NCI-H1105 (cell line): ENCODE results near the gene OSGEP.
"Not testable (repeated sequence)": the region's sequence is repeated elsewhere in the genome, so short reads cannot be mapped to it uniquely, and the experiment has no call there.

Source experiments
- DNase-seq: peaks from one replicate; lab custom pipeline; 2025; lab: John Stamatoyannopoulos, UW

OSGEP gene

DNA sequence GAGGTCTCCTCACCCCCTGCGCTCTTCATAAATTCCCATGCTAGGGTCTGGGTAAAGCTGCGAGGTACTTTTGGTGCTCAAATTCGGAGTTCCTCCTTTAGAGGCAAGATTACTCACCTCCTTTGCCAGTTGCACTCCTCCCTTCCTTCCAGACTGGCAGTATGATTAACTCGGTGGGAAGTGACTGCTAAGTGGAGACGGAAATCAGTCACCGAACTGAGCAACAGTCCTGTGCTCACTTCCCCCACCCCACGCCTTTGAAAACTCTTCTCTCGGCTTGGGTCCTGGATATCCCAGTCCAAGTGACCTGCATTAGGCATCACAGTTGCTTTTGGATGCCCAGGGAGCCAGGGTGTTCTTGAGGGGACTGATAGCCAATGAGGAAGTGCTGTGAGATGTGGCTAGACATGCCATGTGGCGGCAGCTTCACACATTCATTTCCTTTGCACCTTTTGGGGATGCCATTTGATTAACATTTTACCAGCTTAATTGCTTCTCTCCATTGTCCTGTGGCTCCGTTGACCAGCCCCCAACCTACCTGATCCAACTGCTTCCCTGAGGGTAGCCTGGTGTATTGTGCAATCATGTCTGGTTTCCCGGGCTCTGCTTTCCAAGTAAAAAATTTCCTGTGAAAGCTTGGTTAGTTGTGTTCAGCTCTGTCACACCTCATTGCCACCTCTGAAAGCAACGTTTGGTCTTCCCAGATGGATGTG is 15.4 kb upstream of the OSGEP start:
- peak; percentile 16 for DNase-seq

- DNase-seq: peak; percentile 93
Observed at GRCh38 chr14:20469242-20469889, 14.8 kb upstream of the OSGEP start, which contains the start of gene PNP. TSS of gene PNP (plus strand) at chr14:20469406. CDS start at chr14:20469525, 119 bp downstream.

DNA sequence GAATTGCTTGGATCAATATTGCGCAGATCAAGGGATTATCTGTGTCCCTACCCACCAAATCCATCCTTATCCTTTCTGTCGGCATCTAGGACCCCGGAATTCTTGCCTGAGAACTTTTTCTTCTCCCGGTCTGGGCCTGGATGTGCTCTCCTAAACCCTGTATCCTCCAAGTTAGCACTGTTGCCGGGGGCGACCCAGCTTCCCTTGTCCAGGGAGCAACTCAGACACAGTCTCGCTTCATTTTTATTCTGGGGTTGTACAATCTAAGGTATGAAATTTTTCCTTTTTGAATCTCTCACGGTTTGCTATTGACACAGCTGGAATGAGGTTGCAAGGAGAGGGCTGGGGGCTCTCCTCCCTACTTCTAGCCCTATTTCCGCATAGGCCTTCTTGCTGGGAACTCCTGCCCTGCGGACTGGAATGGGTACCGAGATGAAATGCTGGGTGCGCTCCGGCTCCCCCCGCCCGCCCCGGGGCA is 14.2 kb upstream of the OSGEP start:
- no peak for DNase-seq

DNA sequence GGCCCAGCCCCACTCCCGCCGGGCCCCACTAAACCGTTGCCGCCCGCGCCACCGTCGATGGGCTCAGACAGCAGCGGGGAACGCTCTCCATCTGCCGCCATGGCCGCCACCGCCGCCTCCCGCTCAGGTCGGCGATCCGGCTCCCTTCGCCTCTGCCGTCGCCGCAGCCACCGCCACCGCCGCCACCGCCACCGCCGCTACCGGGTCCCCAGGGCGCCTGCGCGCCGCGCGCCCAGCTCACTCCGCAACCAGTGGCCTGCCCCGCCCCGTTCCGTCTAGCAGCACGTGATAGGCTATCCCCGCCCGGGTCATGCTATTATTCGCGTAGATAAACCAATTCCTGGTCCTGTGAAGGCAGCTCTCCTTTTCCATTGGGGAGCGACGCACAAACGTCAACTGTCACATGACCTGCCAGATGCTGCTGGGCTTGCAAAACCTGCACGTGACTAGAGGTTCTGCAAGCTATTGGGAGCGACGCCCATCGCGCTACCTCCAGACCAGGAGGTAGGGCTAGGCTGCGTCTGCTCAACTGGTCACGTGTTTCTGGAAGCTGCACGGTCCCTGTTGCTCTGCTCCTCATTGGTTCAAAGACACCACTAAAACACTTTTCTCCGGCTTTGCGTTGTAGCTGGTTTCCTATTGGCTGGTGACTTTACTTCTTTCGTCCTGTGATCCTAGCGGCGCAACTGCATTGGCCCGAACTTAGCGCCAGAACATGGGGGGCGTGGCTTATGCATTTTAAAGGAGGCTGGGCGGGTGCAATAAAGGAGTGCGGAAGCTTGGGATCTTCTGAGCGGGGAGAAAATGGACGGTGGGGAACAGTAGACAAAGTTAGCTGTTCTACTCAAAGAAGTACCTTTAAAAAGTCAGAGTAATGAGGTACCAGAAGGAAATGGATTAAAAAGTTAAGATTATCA is 6.9 kb upstream of the OSGEP start, which contains the start of gene PIP4P1:
TSS of gene PIP4P1 (minus strand) at position 210 of the 917 bp plus-strand sequence. CDS start at position 101, 109 bp downstream.
- peak; percentile 100 for DNase-seq

DNA sequence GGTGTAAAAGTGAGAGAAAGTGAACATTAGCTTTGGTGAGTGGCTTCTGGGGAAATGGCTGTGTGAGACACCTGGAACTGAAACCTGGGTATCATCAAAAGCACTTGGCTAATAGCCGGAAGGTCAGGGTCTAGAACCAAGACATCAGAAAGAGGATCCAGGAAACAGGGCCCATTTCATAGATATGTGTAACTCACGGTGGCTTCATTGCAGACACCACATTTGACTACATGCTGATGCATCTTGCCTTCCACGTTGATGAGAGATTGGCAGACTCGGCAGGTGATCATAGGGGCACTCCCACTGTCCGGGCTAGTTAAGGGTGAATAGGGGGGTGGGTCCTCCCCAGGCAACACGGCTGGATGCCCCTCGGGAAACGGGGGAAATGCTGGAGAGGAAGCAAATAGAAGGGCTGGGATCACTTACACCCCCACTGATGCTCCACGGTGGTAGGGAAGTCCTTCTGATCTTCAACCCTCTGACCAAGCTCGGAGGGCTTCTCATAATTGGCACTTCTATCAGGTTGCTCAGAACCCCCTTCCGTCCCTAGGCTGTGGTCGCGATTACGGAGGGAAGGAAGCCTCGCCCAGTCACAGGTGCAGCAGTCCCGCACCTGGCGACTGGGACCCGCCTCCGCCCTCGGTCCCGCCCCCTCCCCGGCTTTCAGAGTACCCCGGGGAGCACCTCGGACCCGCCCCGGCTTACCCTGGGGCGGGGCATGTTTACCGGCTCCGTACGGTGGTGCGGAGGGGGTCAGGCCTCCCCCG is 6.0 kb upstream of the OSGEP start:
- peak; percentile 68 for DNase-seq

- DNase-seq: no peak
Observed at GRCh38 chr14:20458031-20458789, 3.6 kb upstream of the OSGEP start.

DNA sequence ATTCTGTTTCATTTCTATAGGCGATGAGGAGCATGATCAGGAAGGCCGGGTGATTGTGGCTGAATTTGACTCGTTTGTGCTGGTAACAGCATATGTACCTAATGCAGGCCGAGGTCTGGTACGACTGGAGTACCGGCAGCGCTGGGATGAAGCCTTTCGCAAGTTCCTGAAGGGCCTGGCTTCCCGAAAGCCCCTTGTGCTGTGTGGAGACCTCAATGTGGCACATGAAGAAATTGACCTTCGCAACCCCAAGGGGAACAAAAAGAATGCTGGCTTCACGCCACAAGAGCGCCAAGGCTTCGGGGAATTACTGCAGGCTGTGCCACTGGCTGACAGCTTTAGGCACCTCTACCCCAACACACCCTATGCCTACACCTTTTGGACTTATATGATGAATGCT is 2.4 kb upstream of the OSGEP start:
- DNase-seq: no peak

DNA sequence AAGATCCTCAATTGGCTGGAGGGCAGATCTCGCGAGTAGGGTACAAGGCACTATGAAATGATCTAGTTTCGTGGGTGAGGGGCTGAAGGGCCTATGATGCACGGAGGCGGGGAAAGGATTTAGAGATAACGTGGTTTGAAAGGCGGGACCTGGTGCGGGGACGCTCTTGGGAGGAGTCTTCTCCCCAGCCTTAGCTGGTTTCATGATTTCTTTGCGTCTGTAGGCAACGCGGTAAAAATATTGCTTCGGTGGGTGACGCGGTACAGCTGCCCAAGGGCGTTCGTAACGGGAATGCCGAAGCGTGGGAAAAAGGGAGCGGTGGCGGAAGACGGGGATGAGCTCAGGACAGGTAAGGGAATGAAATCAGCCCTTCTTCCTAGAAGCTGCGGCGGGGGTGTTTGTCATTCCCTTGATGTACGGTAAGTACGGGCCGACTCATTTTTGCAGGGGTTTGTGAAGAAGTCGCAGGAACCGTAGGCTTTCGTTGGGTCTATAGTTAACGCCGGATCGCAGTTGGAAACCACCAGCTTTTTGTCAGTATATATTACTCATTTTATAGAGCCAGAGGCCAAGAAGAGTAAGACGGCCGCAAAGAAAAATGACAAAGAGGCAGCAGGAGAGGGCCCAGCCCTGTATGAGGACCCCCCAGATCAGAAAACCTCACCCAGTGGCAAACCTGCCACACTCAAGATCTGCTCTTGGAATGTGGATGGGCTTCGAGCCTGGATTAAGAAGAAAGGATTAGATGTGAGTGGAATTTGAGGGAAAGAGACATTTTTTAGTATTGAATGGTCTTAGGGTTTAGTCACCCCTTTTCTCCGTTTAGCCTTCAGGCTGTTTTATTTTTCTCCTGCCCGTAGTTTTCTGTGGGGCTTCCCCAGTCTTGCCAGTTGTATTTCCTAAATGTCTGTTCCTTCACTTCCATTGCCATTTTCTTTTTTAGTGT is 1.0 kb upstream of the OSGEP start:
- DNase-seq: peak; percentile 84

GRCh38 chr14:20452831-20453230 is 1.8 kb downstream of the OSGEP start:
- DNase-seq: not testable (repeated sequence)

- no peak for DNase-seq
Observed at GRCh38 chr14:20446889-20447288, 7.7 kb downstream of the OSGEP start.

- not testable (repeated sequence) for DNase-seq
Observed at GRCh38 chr14:20443650-20444049, 11.0 kb downstream of the OSGEP start.

DNA sequence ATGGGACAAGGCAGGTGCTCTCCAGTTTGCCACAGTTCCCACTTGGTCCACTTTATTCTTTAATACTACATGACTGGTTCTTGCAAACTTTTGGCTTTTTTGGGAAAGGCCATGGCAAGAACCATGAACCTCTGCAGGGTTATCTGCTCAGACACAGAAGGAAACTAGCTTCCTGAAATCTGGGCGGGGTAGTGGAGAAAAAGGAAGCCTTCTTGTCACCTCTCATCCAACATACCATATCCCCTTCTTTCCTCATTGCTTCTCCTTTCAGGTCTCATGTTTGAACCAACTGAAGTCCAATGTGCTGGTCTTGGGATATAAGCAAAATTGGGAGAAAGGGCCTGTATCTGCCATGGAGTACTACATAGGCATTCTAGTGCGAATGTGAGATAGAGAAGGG is 13.2 kb downstream of the OSGEP start:
- DNase-seq: no peak

GRCh38 chr14:20440882-20441281 is 13.7 kb downstream of the OSGEP start:
- no peak for DNase-seq

GRCh38 chr14:20440465-20440864 is 14.1 kb downstream of the OSGEP start:
- no peak for DNase-seq

DNA sequence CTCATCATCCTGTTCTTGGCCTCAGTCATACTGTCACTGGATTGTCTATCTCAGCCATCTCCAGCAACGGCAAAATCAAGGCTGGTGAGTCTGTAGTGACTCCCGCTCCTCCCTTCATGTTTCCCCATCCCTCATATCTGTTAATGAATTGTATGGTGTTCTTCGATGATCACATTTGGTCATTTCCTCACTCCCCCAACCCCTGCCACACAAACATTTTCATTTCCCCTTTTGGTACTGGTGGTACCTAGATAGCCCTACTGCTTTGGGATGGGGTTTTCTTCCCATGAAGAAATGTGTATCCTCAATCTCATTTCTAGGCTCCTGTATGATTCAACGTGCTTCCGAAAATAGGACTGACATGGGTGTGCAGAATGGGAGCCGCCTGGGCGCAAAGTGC is 15.9 kb downstream of the OSGEP start:
- no peak for DNase-seq

DNA sequence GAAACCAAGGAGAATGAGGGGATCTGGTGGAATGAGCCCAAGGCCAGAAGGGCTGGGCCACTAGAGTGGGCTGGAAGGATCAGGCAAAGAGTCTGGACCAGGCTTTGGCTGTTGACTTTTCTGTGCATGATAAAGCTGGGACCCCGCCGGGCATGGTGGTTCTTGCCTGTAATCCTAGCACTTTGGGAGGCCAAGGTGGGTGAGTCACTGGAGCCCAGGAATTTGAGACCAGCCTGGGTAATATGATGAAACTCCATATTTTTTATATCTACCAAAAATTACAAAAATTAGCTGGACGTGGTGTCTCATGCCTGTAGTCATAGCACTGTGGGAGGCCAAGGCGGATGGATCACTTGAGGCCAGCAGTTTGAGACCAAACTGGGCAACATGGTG is 18.3 kb downstream of the OSGEP start:
- DNase-seq: no peak

DNA sequence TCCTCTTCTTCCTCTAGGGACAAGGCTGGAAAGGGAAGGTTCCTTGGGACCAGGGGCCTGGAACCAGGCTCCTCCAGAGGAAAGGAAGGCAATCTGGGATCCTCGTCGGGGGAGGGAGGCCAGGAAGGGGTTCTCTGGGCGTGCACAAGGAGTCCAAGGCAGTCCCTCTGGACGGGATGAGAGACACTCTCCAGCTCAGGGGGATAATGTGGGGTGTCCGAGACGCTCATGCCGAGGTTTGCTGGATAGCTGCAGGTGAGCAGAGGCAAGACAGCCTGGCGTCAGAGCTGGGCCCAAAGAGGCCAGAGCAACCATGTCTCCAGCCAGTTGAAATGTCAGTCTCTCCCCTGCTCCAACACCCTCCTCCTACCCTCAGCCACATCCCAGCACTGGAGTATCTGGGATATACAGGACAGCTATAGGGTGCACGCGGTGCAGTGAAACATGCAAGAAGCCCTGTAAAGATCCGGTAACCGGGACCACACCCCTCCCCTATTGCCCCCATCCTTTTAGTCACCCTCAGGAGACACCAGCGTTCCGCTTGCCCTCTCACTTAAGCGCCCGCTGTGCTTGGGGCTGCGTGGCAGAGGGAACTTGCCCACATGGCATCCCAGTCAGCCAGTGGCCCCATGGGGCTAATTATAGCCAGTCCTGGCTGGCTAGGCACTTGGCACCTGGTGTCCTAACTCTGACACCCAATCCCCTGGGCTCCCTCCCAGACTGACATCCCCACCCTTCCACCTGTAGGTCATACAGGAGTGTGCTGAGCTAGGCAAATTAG is 18.8 kb downstream of the OSGEP start, which contains the start of gene KLHL33:
TSS of gene KLHL33 (minus strand) at position 585 of the 781 bp plus-strand sequence. CDS start at position 230, 355 bp downstream.
- no peak for DNase-seq

GRCh38 chr14:20434701-20435581 is 19.7 kb downstream of the OSGEP start:
- no peak for DNase-seq
